ENCODE results near the gene KCNJ1. TPM values are rescaled to one million over a fixed set of nuclear protein-coding genes. Genes with fewer than 3 reads are reported as not detected.
A peak's percentile ranks its signal among the peaks of the same experiment; 100 is the strongest.

Gene KCNJ1
- total RNA-seq, 2 experiments from 2014 or later: not detected

DNA sequence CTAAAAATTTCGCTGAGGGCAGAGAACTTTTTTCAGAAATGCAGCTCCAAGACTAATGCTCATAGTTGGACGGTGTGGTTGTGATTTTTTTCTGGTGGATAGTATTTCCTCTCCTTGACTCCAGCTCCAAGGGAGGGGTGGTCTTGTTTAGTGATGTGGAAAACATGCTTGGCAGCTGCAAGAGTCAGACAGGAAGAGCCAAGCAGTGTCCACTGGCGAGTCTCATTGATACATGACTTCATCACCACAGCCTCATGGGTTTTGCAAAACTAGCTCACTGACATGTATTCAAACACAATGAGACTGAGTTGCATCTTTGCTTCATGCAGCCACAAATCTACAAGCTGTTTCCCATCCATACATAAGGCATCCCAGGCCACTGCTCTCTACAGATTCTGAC lies 7.3 kb upstream of the KCNJ1 start:
- Mint-ChIP-seq H3K4me1 (ENCODE audit: low read depth) (no peaks in the 10 kb centered on the region), H3K36me3 (no peaks in the 10 kb centered on the region), H3K27me3 (no peaks in the 10 kb centered on the region), H3K9me3 (no peaks in the 10 kb centered on the region), H3K27ac (no peak overlapping the region), H3K4me3 (no peak overlapping the region)
- POLR2A ChIA-PET: no interaction called here
- intact Hi-C loops (cut with micrococcal nuclease): no loop called here
- CTCF ChIA-PET: interaction anchor here (1.1 to 4.2 kb wide), 2 partner anchors 11 to 13 kb away, joined by 3 to 20 read pairs; no protein-coding TSS in a partner anchor
- no peak for DNase-seq

DNA sequence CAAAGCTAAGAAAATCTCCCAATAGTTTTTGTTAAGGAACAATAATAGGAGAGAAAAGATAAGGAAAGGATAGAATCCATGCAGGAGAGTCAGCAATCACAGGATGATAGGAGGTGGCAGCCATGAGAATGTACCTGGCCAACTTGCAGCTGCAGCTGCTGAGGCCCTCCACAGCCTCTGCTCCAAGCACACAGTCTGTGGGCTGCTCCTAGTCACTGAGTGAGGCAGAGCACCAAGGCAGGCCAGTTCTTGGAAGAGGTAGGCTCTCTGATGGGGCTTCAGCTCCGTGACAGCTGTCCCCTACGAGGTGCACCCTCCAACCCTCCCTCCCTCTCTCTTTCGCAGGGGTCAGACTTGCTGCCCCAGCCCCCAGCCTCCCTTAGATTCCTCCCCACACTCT lies 5.5 kb upstream of the KCNJ1 start:
- no peak overlapping the region for H3K4me3 Mint-ChIP-seq
- H3K36me3 Mint-ChIP-seq: no peaks in the 10 kb centered on the region
- H3K27me3 Mint-ChIP-seq: no peaks in the 10 kb centered on the region
- no peaks in the 10 kb centered on the region for H3K4me1 Mint-ChIP-seq (ENCODE audit: low read depth)
- intact Hi-C loops (cut with micrococcal nuclease): no loop called here
- DNase-seq: no peak
- H3K9me3 Mint-ChIP-seq: no peaks in the 10 kb centered on the region
- no peak overlapping the region for H3K27ac Mint-ChIP-seq
- POLR2A ChIA-PET: no interaction called here
- CTCF ChIA-PET: no interaction called here

DNA sequence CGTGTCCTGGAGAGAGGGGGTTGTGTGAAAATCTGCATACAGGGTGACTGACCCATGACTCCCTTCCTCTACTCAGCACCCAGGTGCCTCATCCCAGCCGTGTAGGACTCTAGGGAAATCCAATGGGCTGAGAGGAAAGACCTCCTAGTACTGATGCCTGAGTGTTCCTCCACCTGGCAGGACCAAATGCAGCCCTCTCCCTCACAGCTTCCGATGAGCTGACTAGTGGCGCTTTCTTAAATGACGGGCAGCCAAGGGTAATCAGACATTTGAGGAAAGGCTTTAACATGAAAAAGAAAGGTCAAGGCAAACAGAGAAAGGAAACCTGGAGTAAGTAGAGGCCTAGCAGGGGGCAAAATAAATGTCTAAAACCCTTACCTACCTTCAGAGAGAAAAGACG lies 5.0 kb upstream of the KCNJ1 start:
- intact Hi-C loops (cut with micrococcal nuclease): no loop called here
- DNase-seq: no peak
- ChIA-PET POLR2A (no interaction called here), CTCF (no interaction called here)
- Mint-ChIP-seq H3K4me3 (no peak overlapping the region), H3K4me1 (ENCODE audit: low read depth) (no peaks in the 10 kb centered on the region), H3K9me3 (no peaks in the 10 kb centered on the region), H3K36me3 (no peaks in the 10 kb centered on the region), H3K27me3 (no peaks in the 10 kb centered on the region), H3K27ac (no peak overlapping the region)

DNA sequence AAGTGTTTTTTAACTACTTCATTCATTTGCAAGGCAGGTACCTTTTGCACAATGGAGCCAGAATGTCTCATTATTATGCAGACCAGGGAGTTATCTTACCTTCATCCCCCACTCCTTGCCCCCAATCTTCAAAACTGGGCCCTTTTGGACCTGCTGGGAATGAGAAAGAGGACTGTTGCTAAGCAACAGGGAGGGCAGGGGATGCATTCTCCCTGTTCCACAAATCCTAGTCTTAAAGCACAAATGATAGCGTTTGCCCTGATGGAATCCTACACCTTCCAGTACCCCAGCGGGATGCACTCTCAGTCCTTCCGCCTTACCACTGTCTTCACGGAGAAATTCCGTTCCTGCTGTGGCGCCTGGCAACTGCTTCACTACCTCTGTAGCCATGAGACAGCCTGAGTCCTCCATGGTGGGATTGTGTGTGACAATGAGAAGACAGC lies 4.1 kb upstream of the KCNJ1 start:
- no peaks in the 10 kb centered on the region for H3K36me3 Mint-ChIP-seq
- DNase-seq: no peak
- no peaks in the 10 kb centered on the region for H3K9me3 Mint-ChIP-seq
- CTCF ChIA-PET: no interaction called here
- no peak overlapping the region for H3K27ac Mint-ChIP-seq
- H3K4me1 Mint-ChIP-seq (ENCODE audit: low read depth): no peaks in the 10 kb centered on the region
- no peak overlapping the region for H3K4me3 Mint-ChIP-seq
- intact Hi-C loops (cut with micrococcal nuclease): no loop called here
- no peaks in the 10 kb centered on the region for H3K27me3 Mint-ChIP-seq
- POLR2A ChIA-PET: no interaction called here

DNA sequence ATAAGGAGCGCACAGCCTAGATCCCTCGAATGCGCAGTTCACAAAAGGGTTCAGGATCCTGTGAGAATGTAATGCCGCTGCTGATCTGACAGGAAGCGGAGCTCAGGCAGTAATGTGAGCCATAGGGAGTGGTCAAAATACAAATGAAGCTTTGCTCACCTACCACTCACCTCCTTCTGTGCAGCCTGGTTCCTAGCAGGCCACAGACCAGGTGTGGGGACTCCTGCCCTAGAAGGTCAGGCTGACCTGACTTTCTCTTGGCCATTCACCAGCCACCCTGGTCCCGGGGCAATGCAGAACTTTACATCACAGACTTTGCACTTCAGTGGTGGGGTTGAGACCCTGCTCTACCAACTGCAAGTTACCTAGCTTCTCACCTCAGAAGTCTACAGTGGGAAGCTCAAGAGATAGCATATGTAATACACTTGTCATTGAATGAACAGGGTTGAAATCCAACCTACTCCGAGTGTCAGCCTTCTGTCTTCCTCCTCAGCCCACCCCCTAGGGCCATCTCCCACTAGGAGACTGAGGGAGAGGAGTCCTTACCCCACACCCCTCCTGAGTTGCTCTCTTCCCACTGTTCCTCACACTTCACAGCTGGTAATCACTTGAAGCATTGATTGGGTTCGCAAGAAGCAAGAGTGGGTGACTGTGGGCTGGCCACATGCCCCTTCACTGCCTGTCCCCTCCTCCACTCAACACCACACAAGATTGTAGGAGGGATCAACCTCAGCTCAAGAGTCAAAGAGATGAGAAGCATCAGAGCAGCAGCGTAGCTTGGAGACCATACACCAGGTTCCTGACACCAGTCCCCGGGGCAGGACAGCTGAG lies 2.0 kb upstream of the KCNJ1 start:
- POLR2A ChIA-PET: no interaction called here

GRCh38 chr11:128865490-128865889 lies 1.6 kb downstream of the KCNJ1 start:
- CTCF ChIA-PET: interaction anchor here (0.6 to 1.6 kb wide), 3 partner anchors 17 to 708 kb away, joined by 3 to 7 read pairs (median 5); no protein-coding TSS in a partner anchor
- no peaks in the 10 kb centered on the region for H3K9me3 Mint-ChIP-seq
- no peak overlapping the region for H3K4me3 Mint-ChIP-seq
- POLR2A ChIA-PET: no interaction called here
- H3K27ac Mint-ChIP-seq: no peak overlapping the region
- DNase-seq: no peak
- intact Hi-C loops (cut with micrococcal nuclease): loop anchor here (5.0 to 10.0 kb wide), 2 partner anchors 813 to 921 kb away; no protein-coding TSS in a partner anchor
- H3K36me3 Mint-ChIP-seq: no peaks in the 10 kb centered on the region
- no peaks in the 10 kb centered on the region for H3K4me1 Mint-ChIP-seq (ENCODE audit: low read depth)
- H3K27me3 Mint-ChIP-seq: no peaks in the 10 kb centered on the region

More for the DNA sequence above, 2.0 kb upstream of the KCNJ1 start:
- Mint-ChIP-seq H3K36me3 (no peaks in the 10 kb centered on the region), H3K9me3 (no peaks in the 10 kb centered on the region), H3K27ac (no peak overlapping the region), H3K4me1 (ENCODE audit: low read depth) (no peaks in the 10 kb centered on the region), H3K4me3 (no peak overlapping the region), H3K27me3 (no peaks in the 10 kb centered on the region)
- peak; percentile 44 for DNase-seq
- intact Hi-C loops (cut with micrococcal nuclease): loop anchor here (5.0 to 10.0 kb wide), 2 partner anchors 817 to 924 kb away; no protein-coding TSS in a partner anchor
- CTCF ChIA-PET: interaction anchor here (0.6 to 2.0 kb wide), 4 partner anchors 16 to 697 kb away, joined by 3 to 15 read pairs (median 4); no protein-coding TSS in a partner anchor

DNA sequence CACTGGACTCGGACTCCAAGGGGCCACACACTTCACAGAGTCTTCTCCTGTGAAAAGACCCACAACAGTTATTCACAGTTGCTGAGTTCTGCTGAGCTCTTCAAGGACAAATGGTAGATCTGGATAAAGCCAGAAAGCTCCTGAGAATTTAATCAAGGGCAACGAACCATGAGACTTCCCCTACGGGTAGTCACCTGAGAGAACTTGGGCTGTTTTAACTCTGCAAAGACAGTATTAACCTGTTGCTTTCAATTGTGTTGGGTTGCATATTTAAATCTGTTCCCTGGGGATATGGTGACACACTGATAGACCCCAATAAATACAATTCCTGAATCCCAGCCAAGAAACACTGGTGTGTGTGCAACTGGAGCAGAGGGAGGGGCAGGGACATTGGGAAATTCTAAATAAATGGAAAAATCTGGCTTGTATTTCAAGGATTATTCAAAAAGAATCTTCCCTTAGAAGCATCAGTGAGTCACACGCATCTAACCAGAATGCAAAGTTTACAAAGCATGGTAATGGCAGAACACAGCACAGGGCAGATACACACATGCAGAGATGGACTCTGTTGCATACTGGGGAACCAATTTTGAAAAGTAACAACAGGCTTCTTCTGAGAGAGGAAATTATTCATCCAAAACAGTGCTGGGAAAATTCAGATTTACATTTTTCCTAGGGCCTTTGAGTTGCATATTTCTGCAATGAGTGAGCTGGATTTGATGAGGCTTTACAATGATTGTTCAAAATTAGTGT lies 4.0 kb downstream of the KCNJ1 start:
- H3K36me3 Mint-ChIP-seq: no peaks in the 10 kb centered on the region
- DNase-seq: no peak
- H3K9me3 Mint-ChIP-seq: no peaks in the 10 kb centered on the region
- peaks cover 4% of the 10 kb centered on the region for H3K4me1 Mint-ChIP-seq (ENCODE audit: low read depth)
- ChIA-PET POLR2A (no interaction called here), CTCF (no interaction called here)
- intact Hi-C loops (cut with micrococcal nuclease): loop anchor here (10.0 kb wide), 1 partner anchor 918 kb away; no protein-coding TSS in a partner anchor
- H3K27ac Mint-ChIP-seq: no peak overlapping the region
- H3K4me3 Mint-ChIP-seq: no peak overlapping the region
- peaks cover 2% of the 10 kb centered on the region for H3K27me3 Mint-ChIP-seq

DNA sequence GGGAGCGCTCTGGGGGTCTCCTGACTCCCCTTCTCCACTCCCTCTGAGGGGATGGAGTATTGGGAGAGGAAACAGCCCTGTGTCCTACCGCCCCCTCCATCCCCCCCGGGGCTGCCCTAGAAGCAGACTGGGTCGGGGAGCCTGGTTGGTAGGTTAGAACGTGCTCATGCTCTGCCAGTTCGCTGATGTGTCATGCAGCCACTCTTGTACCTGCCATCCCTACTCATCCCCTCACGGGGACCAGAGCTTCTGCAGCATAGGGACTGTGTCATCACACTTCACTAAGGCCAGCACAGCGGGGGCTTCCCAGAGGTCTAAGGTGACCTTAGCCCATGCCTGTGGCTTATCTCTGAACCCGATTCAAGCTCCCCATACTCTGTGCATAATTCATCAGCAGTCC lies 4.7 kb downstream of the KCNJ1 start:
- Mint-ChIP-seq H3K9me3 (no peaks in the 10 kb centered on the region), H3K4me3 (no peak overlapping the region), H3K27me3 (peaks cover 2% of the 10 kb centered on the region), H3K27ac (no peak overlapping the region), H3K4me1 (ENCODE audit: low read depth) (peaks cover 4% of the 10 kb centered on the region), H3K36me3 (no peaks in the 10 kb centered on the region)
- intact Hi-C loops (cut with micrococcal nuclease): loop anchor here (10.0 kb wide), 1 partner anchor 918 kb away; no protein-coding TSS in a partner anchor
- CTCF ChIA-PET: interaction anchor here (1.7 to 2.5 kb wide), 2 partner anchors 29 to 705 kb away, joined by 5 to 20 read pairs; partner anchors contain the start of gene KCNJ5
- POLR2A ChIA-PET: no interaction called here
- no peak for DNase-seq

- no peak overlapping the region for H3K27ac Mint-ChIP-seq
- H3K4me1 Mint-ChIP-seq (ENCODE audit: low read depth): peaks cover 4% of the 10 kb centered on the region
- no peak overlapping the region for H3K4me3 Mint-ChIP-seq
- peaks cover 2% of the 10 kb centered on the region for H3K27me3 Mint-ChIP-seq
- ChIA-PET POLR2A (no interaction called here), CTCF (interaction anchor here (0.6 to 5.8 kb wide), 10 partner anchors 11 to 703 kb away, joined by 3 to 38 read pairs (median 4); partner anchors contain the start of gene KCNJ5)
- H3K9me3 Mint-ChIP-seq: no peaks in the 10 kb centered on the region
- H3K36me3 Mint-ChIP-seq: no peaks in the 10 kb centered on the region
- intact Hi-C loops (cut with micrococcal nuclease): loop anchor here (1.0 to 10.0 kb wide), 2 partner anchors 688 to 916 kb away; no protein-coding TSS in a partner anchor
- no peak for DNase-seq
These were observed 6.3 kb downstream of the KCNJ1 start for GRCh38 chr11:128860571-128861361.

DNA sequence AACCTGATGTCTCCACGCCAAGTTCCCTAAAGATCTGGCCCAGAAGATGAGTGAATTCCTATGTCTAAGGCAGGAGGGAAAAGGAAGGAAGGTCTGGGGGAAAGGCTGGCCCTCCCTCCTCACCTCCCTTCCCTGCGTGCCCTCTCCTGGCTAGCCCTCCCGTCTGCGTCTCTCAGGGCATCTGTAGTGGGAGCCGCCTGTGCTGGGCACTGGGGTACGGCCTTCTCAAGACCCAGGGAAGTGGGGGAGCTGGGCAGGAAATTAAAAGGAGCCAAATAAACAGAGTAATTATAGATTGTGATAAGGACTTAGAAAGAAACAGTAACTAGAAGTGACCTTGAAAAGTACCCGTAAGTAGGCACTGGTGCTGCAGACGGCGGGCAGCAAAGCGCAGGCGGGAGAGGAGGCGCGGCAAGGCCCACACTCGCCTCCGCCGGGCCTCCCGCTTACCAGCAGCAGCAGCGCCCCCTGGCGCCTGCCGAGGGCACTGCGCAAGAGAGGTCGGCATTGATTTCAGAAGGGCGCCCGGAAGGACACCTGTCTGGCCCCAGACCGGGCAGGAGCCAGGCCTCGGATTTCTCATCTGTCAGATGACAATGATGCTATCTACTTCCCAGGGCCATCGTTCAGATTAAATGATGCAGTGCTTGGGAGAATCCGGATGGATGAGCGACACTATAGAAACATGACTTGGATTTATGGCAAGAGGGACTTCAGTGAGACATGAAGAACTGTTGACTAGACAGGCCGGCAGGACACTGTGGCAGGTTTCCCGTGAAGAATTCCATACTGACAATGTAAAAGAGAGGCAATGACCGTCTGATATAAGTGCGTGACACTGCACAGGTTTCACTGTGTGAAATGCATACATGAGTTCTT lies 7.3 kb downstream of the KCNJ1 start:
- intact Hi-C loops (cut with micrococcal nuclease): loop anchor here (1.0 to 10.0 kb wide), 5 partner anchors 15 to 915 kb away; no protein-coding TSS in a partner anchor
- ChIA-PET CTCF (interaction anchor here (0.7 to 5.8 kb wide), 11 partner anchors 10 to 1016 kb away, joined by 3 to 38 read pairs (median 3); no protein-coding TSS in a partner anchor), POLR2A (no interaction called here)
- peaks cover 2% of the 10 kb centered on the region for H3K27me3 Mint-ChIP-seq
- DNase-seq: peak; percentile 87
- H3K4me3 Mint-ChIP-seq: no peak overlapping the region
- no peak overlapping the region for H3K27ac Mint-ChIP-seq
- H3K36me3 Mint-ChIP-seq: no peaks in the 10 kb centered on the region
- peaks cover 4% of the 10 kb centered on the region for H3K4me1 Mint-ChIP-seq (ENCODE audit: low read depth)
- H3K9me3 Mint-ChIP-seq: no peaks in the 10 kb centered on the region

DNA sequence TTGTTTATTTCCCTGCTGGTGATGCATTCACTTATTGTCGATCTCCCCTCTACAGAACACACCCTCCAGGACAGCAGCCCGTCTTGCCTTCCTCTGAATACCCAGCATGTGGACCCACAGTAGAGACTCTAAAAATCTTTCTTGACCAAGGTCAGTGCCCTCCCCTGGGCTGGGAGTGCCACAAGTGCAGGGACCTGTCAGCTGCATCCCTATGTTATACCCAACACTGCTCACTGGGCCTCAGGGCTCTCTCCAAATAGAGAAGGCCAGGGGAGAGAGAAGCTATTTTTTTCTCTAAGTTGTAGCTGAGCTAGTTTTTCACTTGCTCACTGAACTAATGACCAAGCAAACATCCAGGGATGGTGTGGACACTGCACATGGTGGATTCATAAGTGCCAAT lies 9.8 kb downstream of the KCNJ1 start:
- DNase-seq: no peak
- Mint-ChIP-seq H3K4me1 (ENCODE audit: low read depth) (peaks cover 4% of the 10 kb centered on the region), H3K9me3 (no peaks in the 10 kb centered on the region), H3K27me3 (peaks cover 2% of the 10 kb centered on the region), H3K36me3 (no peaks in the 10 kb centered on the region), H3K27ac (no peak overlapping the region), H3K4me3 (no peak overlapping the region)
- ChIA-PET POLR2A (no interaction called here), CTCF (interaction anchor here (0.9 to 5.8 kb wide), 7 partner anchors 11 to 836 kb away, joined by 3 to 38 read pairs (median 9); no protein-coding TSS in a partner anchor)
- intact Hi-C loops (cut with micrococcal nuclease): no loop called here

Data from activated CD4-positive, alpha-beta memory T cell treated with anti-CD3 and anti-CD28 coated beads for 36 hours (primary cell).